Suprapubic skin (tissue), 4 donors: ENCODE results near the gene EPOP. TPM values are rescaled to one million over a fixed set of nuclear protein-coding genes. Genes with fewer than 3 reads are reported as not detected.

Experiments
- DNase-seq, 2 donors: peaks; one replicate each; pipeline ENCODE4 v3.0.0-alpha.2; 2019; ENCODE audit warnings: low spot score in 2 of 2
- H3K27ac ChIP-seq: fragments of 200-600 bp; sonication (generic); one replicate; pipeline ENCODE4 v1.5.1; 2019
- H3K27me3 ChIP-seq: fragments of 200-600 bp; sonication (generic); one replicate; pipeline ENCODE4 v1.5.1; 2019
- H3K36me3 ChIP-seq: fragments of 200-600 bp; sonication (generic); one replicate; pipeline ENCODE4 v1.5.1; 2019
- H3K4me1 ChIP-seq: fragments of 200-600 bp; sonication (generic); one replicate; pipeline ENCODE4 v1.5.1; 2019
- H3K4me3 ChIP-seq: fragments of 200-600 bp; sonication (generic); one replicate; pipeline ENCODE4 v1.5.1; 2019; ENCODE audit warnings: mild to moderate bottlenecking
- H3K9me3 ChIP-seq: fragments of 200-600 bp; sonication (generic); one replicate; pipeline ENCODE4 v1.5.1; 2019
- EP300 ChIP-seq: sonication (generic); formaldehyde crosslinking; IDR thresholded peaks from one replicate; pipeline ENCODE4 v1.6.1; 2017; ENCODE audit warnings: antibody characterized with exemption
- POLR2A ChIP-seq, 2 donors: fragments of 450-650 bp; IDR thresholded peaks; one replicate each; pipeline ENCODE4 v1.6.1; 2017; ENCODE audit warnings: antibody characterized with exemption in 2 of 2, mild to moderate bottlenecking in 2 of 2, moderate library complexity in 2 of 2
- POLR2AphosphoS5 ChIP-seq, 3 donors: sonication (generic); formaldehyde crosslinking; IDR thresholded peaks; one replicate each; pipeline ENCODE4 v1.6.1; 2017; ENCODE audit warnings: antibody characterized with exemption in 3 of 3
- WGBS: methylation state at CpG from one replicate; pipeline ENCODE4 v1.1.5; 2018; 5-methylcytosine and 5-hydroxymethylcytosine counted together
- total RNA-seq, 4 donors: library from RNA; depleted of rRNA; stranded (reverse); fragments of >200 nt; gene quantifications; one replicate each; pipeline ENCODE4 v1.1.0, GENCODE V29; 2016
- TF ChIP-seq, protein P1 (sequence below), 2 donors: fragments of 200-600 bp in 1 of 2; fragments of 450-650 bp in 1 of 2; sonication (generic) in 1 of 2; IDR thresholded peaks; one replicate each; pipeline ENCODE4 v1.5.1; 2016 to 2019; ENCODE audit warnings: antibody characterized with exemption in 2 of 2, mild to moderate bottlenecking in 1 of 2, moderate library complexity in 1 of 2

Gene EPOP
- total RNA-seq, result 1 to 10 TPM in 3 of 4 donors, under 1 TPM in 1; 0.80 to 6.1 (median 3.2) TPM

DNA sequence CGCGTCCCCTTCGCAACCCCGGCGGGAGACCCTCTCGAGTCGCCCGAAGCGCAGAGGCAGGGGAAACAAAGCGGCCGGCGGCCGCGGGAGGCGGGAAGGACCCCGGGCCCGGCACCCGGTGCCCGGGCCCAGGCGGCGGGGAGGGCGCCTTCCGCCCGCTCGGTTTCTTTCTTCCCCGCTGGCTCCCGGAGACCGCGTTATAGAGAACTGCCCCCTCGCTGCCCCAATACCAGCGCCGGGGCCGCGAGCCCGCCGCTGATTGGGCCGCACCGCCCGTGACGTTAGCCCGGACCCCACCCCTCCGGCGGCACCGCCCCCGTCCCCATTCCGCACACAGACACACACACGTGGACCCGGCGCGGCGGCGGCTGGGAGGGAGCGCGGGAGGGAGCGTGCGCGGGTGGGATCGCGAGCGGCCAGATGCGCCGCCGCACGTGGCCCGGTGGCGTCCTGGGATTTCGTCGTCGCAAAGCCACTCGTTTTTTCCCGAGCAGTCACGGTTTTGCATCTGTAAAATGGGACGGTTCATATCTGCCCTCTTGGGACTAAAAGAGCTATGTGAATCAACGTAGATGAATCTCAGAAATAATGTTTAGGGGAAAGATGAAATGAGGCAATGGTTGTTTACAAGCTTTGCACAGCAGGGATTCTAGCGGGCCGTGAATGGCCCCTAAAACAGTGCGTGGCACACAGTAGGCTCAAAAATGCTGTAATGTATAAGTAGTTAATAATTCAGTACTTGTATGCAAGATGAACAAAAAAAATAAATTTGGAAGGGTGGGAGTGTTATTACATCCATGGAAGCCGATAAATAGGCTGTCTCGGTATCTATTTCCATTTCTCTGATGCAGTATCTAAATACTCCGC, at the start of gene EPOP:
Gene EPOP (minus strand): TSS at position 209 of the 867 bp plus-strand sequence. CDS start 462 bp downstream, outside the sequence.
- H3K4me1 ChIP-seq, result peaks cover 35% of the 10 kb centered on the region
- H3K9me3 ChIP-seq, result no peaks in the 10 kb centered on the region
- no peaks in the 10 kb centered on the region for H3K36me3 ChIP-seq
- no peak within 1 kb of the TSS for H3K27ac ChIP-seq
- 18% methylated on average over 13 of the region's 80 CpGs for whole genome bisulfite sequencing
- peak; percentile 84 to 90 for DNase-seq
- peaks cover 46% of the 10 kb centered on the region for H3K27me3 ChIP-seq
- TF ChIP-seq POLR2A (IDR thresholded peaks at IDR 0.05), result peak in 1 of 2 donors; percentile 25
- TF ChIP-seq POLR2AphosphoS5 (IDR thresholded peaks at IDR 0.05), result no peak
- peak within 1 kb of the TSS; percentile 72 for H3K4me3 ChIP-seq

DNA sequence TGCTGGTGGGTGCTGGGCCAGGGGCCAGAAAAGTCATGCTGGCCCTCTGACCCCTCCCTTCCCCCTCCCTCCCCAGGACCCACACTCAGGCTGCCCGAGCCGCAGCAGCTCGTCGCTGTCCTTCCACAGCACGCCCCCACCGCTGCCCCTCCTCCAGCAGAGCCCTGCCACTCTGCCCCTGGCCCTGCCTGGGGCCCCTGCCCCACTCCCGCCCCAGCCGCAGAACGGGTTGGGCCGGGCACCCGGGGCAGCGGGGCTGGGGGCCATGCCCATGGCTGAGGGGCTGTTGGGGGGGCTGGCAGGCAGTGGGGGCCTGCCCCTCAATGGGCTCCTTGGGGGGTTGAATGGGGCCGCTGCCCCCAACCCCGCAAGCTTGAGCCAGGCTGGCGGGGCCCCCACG, 47.0 kb upstream of the EPOP start:
- 91% methylated on average over 13 of the region's 16 CpGs for whole genome bisulfite sequencing

DNA sequence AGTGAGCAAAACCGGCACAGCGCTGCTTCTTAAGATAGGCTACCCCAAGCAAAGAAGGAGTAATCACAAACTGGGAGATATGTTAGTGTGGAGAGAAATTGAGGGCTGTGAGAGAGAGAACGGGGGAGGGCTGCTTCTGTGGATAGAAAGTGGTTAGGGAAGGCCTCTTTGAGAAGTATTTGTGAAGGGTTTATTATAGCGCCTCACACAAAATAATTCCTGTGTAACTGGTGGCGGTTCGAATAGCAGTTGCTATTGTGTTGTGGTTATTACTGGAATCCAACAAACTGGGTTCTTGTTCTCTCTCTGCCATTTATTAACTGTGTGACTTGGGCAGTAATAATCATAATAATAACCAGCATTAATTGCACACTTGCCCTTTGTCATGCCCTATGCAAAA, 46.2 kb upstream of the EPOP start:
- Histone ChIP-seq H3K27me3 (no peaks in the 10 kb centered on the region), H3K36me3 (peaks cover 81% of the 10 kb centered on the region), H3K4me1 (peaks cover 10% of the 10 kb centered on the region), H3K4me3 (no peak overlapping the region), H3K9me3 (no peaks in the 10 kb centered on the region), H3K27ac (no peak overlapping the region)
- WGBS, result 83% methylated on average over 6 of the region's 6 CpGs
- no peak for DNase-seq
- no peak for TF ChIP-seq POLR2AphosphoS5 (IDR thresholded peaks at IDR 0.05)
- no peak for TF ChIP-seq POLR2A (IDR thresholded peaks at IDR 0.05)
- TF ChIP-seq EP300, result no peak
- TF ChIP-seq, protein P1, sequence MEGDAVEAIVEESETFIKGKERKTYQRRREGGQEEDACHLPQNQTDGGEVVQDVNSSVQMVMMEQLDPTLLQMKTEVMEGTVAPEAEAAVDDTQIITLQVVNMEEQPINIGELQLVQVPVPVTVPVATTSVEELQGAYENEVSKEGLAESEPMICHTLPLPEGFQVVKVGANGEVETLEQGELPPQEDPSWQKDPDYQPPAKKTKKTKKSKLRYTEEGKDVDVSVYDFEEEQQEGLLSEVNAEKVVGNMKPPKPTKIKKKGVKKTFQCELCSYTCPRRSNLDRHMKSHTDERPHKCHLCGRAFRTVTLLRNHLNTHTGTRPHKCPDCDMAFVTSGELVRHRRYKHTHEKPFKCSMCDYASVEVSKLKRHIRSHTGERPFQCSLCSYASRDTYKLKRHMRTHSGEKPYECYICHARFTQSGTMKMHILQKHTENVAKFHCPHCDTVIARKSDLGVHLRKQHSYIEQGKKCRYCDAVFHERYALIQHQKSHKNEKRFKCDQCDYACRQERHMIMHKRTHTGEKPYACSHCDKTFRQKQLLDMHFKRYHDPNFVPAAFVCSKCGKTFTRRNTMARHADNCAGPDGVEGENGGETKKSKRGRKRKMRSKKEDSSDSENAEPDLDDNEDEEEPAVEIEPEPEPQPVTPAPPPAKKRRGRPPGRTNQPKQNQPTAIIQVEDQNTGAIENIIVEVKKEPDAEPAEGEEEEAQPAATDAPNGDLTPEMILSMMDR (IDR thresholded peaks at IDR 0.05), result no peak

More for the DNA sequence above, 47.0 kb upstream of the EPOP start:
- Histone ChIP-seq H3K27me3 (no peaks in the 10 kb centered on the region), H3K4me3 (no peak overlapping the region), H3K36me3 (peaks cover 72% of the 10 kb centered on the region), H3K4me1 (peaks cover 10% of the 10 kb centered on the region), H3K27ac (no peak overlapping the region), H3K9me3 (no peaks in the 10 kb centered on the region)
- DNase-seq, result no peak
- no peak for TF ChIP-seq EP300
- TF ChIP-seq POLR2AphosphoS5 (IDR thresholded peaks at IDR 0.05), result no peak
- no peak for TF ChIP-seq POLR2A (IDR thresholded peaks at IDR 0.05)
- TF ChIP-seq, protein P1 (IDR thresholded peaks at IDR 0.05), result no peak

DNA sequence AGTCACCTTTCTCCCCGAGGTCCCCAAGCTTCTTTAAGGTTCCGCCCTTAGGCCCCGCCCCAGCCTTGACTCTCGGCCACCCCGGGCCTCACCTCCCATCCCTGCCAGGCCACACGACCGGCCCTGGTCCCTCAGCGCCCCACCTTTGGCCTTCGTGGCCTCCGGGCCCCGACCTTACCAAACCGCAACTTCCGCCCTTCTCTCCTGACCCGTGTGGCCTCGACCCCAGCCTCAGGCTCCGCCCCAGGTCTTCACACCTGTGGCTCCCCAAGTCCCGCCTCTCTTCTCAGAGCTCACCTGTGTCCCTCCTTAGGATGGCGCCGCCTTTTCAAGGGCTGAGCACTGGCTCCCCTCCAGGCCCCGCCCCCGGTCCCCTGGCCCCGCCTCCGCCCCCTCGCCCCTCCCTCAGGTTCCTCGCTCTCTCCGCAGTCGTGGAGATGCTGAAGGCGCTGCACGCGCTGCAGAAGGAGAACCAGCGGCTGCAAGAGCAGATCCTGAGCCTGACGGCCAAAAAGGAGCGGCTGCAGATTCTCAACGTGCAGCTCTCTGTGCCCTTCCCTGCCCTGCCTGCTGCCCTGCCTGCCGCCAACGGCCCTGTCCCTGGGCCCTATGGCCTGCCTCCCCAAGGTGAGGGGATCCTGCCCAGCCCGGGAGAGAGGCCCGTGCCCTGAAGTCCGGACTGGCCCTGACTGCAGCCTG, 45.3 kb upstream of the EPOP start:
- no peaks in the 10 kb centered on the region for H3K27me3 ChIP-seq
- DNase-seq, result no peak
- peaks cover 10% of the 10 kb centered on the region for H3K4me1 ChIP-seq
- no peak overlapping the region for H3K4me3 ChIP-seq
- no peak overlapping the region for H3K27ac ChIP-seq
- no peaks in the 10 kb centered on the region for H3K9me3 ChIP-seq
- 70% methylated on average over 37 of the region's 39 CpGs for WGBS
- TF ChIP-seq, protein P1 (IDR thresholded peaks at IDR 0.05), result no peak
- TF ChIP-seq POLR2A (IDR thresholded peaks at IDR 0.05) (no peak), POLR2AphosphoS5 (IDR thresholded peaks at IDR 0.05) (no peak), EP300 (no peak)
- H3K36me3 ChIP-seq, result peaks cover 83% of the 10 kb centered on the region

DNA sequence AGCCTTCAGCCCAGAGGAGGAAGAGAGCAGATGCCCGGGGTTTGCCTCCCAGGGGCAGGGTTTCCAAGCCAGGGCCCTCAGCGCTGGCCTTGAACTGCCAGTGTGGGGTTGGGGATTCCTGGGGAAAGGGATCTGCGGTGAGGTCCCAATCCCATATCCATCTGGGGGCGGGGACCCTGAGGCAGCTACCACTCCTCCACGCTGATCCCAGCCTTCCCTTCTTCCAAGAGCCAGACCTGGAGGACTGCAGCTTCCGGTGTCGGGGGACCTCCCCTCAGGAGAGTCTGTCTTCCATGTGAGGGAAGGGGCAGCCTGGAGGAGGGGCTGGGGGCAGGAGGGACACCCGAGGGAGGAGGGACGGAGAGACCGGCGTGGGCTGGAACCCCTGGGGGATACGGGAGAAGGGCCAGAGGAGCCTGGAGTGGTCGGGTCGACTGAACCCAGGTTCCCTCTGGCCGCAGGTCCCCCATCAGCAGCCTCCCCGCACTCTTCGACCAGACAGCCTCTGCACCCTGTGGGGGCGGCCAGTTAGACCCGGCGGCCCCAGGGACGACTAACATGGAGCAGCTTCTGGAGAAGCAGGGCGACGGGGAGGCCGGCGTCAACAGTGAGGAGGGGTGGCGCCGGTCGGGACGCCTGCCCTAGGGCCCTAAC, 44.7 kb upstream of the EPOP start:
- Histone ChIP-seq H3K27ac (no peak overlapping the region), H3K9me3 (no peaks in the 10 kb centered on the region), H3K27me3 (no peaks in the 10 kb centered on the region), H3K4me1 (peaks cover 10% of the 10 kb centered on the region), H3K4me3 (no peak overlapping the region), H3K36me3 (peaks cover 83% of the 10 kb centered on the region)
- 78% methylated on average over 13 of the region's 29 CpGs for WGBS
- TF ChIP-seq EP300 (no peak), POLR2AphosphoS5 (IDR thresholded peaks at IDR 0.05) (no peak), POLR2A (IDR thresholded peaks at IDR 0.05) (no peak)
- TF ChIP-seq, protein P1 (IDR thresholded peaks at IDR 0.05), result no peak
- DNase-seq, result no peak
